ENCODE data around the gene HDHD2.
"Not testable (repeated sequence)": the region's sequence is repeated elsewhere in the genome, so short reads cannot be mapped to it uniquely, and the experiment has no call there.

The HDHD2 gene, protein sequence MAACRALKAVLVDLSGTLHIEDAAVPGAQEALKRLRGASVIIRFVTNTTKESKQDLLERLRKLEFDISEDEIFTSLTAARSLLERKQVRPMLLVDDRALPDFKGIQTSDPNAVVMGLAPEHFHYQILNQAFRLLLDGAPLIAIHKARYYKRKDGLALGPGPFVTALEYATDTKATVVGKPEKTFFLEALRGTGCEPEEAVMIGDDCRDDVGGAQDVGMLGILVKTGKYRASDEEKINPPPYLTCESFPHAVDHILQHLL

DNA sequence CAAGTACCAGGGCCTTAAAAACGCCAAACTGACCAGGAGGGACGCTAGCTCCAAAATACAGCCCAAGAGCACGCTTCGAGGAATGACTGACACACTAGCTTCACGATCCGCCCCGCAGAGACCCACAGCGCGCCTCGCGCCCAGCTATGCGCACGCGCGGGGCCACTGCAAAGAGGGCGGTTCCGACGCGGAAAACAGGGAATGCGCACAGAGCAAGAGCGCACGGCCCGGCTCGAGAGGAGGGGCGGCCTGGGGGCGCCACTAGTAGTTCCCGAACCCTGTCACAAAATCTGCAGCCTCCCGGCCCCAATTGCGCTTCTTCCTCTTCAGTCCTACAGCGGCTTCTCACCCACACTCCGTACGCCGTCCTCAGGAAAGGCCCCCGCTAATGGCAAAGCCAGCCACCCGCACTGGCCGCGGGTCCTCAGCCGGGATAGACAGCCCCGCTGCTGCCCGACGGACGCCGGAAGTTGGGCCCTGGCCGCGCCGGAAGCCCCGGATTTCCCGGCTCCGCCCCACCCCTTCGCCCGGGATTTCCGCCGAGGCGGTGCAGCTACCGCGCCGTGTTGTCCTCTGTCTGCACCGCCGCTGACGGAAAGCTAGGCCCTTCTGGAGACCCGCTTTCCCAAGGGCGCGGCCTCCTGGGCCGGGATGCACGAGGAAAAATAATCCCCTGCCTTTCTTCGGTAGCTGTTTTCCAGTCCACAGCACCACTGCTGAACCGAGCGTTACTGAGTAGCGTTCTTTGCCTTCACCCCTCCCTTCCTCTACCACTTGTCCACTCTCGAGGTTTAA, at the start of gene HDHD2:
HDHD2 (minus strand) TSS at position 472 of the 795 bp plus-strand sequence. CDS start 14,061 bp downstream, outside the sequence.
- H2AFZ ChIP-seq (ENCODE audit: low read length): peak within 1 kb of the TSS; percentile 99
- H4K20me1 ChIP-seq (ENCODE audit: insufficient read depth, low read length): no peaks in the 10 kb centered on the region
- H3K4me1 ChIP-seq (ENCODE audit: low read length): 0 out of 2 replicates have a peak, but pooled peaks cover 4% of the 10 kb centered on the region
- H3K9ac ChIP-seq (ENCODE audit: low read length): peak within 1 kb of the TSS; percentile 81
- no peaks in the 10 kb centered on the region for H3K27me3 ChIP-seq (replicated peaks; ENCODE audit: insufficient read depth, low read length)
- H3K9me2 ChIP-seq (replicated peaks; ENCODE audit: insufficient read depth, low read length): no peaks in the 10 kb centered on the region
- H3K36me3 ChIP-seq (replicated peaks; ENCODE audit: insufficient read depth, low read length): no peaks in the 10 kb centered on the region; the same call in 1 of the 2 replicates
- peak within 1 kb of the TSS; percentile 65; the same call in 1 of the 2 replicates for H3K27ac ChIP-seq (ENCODE audit: low read length)
- H3F3A ChIP-seq (ENCODE audit: insufficient read depth, low read length): no peaks in the 10 kb centered on the region
- peak; percentile 80 for DNase-seq
- H3K4me2 ChIP-seq (ENCODE audit: low read depth, low read length): peak within 1 kb of the TSS; percentile 96
- no peaks in the 10 kb centered on the region for H3K9me3 ChIP-seq (replicated peaks; ENCODE audit: insufficient read depth, low read length)
- H3K4me3 ChIP-seq (ENCODE audit: low read length): peak within 1 kb of the TSS; percentile 95
- H3K79me2 ChIP-seq (ENCODE audit: low read length): peaks cover 45% of the 10 kb centered on the region
- TF ChIP-seq, protein P1, sequence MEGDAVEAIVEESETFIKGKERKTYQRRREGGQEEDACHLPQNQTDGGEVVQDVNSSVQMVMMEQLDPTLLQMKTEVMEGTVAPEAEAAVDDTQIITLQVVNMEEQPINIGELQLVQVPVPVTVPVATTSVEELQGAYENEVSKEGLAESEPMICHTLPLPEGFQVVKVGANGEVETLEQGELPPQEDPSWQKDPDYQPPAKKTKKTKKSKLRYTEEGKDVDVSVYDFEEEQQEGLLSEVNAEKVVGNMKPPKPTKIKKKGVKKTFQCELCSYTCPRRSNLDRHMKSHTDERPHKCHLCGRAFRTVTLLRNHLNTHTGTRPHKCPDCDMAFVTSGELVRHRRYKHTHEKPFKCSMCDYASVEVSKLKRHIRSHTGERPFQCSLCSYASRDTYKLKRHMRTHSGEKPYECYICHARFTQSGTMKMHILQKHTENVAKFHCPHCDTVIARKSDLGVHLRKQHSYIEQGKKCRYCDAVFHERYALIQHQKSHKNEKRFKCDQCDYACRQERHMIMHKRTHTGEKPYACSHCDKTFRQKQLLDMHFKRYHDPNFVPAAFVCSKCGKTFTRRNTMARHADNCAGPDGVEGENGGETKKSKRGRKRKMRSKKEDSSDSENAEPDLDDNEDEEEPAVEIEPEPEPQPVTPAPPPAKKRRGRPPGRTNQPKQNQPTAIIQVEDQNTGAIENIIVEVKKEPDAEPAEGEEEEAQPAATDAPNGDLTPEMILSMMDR (IDR thresholded peaks at IDR 0.05; ENCODE audit: low read length): no peak
- TF ChIP-seq EZH2phosphoT487 (IDR thresholded peaks at IDR 0.05; ENCODE audit: low read length) (no peak), EZH2 (optimal IDR thresholded peaks at IDR 0.05; ENCODE audit: low read depth, low read length) (no peak)

DNA sequence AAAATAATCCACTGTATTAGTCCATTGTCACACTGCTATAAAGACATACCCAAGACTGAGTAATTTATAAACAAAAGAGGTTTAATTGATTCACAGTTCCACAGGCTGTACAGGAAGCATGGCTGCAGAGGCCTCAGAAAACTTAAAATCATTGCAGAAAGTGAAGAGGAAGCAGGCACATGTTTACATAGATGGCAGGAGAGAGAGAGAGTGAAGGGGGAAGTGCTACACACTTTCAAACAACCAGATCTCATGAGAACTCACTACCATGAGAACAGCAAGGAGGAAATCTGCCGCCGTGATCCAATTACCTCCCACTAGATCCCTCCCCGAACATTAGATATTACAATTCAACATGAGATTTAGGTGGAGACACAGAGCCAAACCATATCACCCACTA, 45.7 kb upstream of the HDHD2 start:
- not testable (repeated sequence) for H2AFZ ChIP-seq (ENCODE audit: low read length); H3K9me3 ChIP-seq (replicated peaks; ENCODE audit: insufficient read depth, low read length); H3K9me2 ChIP-seq (replicated peaks; ENCODE audit: insufficient read depth, low read length); H3K27ac ChIP-seq (ENCODE audit: low read length); H3K4me3 ChIP-seq (ENCODE audit: low read length); H3K27me3 ChIP-seq (replicated peaks; ENCODE audit: insufficient read depth, low read length); H3K79me2 ChIP-seq (ENCODE audit: low read length); H3F3A ChIP-seq (ENCODE audit: insufficient read depth, low read length); H3K9ac ChIP-seq (ENCODE audit: low read length); H4K20me1 ChIP-seq (ENCODE audit: insufficient read depth, low read length); DNase-seq; H3K4me2 ChIP-seq (ENCODE audit: low read depth, low read length); H3K36me3 ChIP-seq (replicated peaks; ENCODE audit: insufficient read depth, low read length); H3K4me1 ChIP-seq (ENCODE audit: low read length)

DNA sequence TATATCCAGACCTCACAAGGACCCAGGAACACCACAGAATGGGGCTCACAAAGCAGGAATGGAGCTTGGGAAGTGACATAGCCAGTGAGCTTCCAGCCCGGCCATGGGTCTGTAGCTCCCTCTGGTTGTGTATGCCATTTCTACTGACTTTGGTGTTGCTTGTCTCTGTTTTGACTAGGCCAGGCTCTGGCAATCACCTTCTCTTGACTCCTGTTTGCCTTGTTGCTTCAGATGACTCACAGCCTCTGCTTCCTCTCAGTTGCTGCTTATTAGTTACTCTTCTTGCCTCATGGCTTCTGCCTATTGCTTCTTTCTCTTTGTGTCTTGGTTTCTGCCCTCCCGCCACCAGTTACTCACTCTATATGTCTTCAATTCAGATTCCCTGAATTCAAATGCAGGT, 41.7 kb upstream of the HDHD2 start:
- Histone ChIP-seq H2AFZ (ENCODE audit: low read length) (no peak overlapping the region), H3K36me3 (replicated peaks; ENCODE audit: insufficient read depth, low read length) (no peaks in the 10 kb centered on the region), H3K4me3 (ENCODE audit: low read length) (no peak overlapping the region), H3K27me3 (replicated peaks; ENCODE audit: insufficient read depth, low read length) (no peaks in the 10 kb centered on the region), H3K9me3 (replicated peaks; ENCODE audit: insufficient read depth, low read length) (no peaks in the 10 kb centered on the region), H3F3A (ENCODE audit: insufficient read depth, low read length) (no peaks in the 10 kb centered on the region), H3K9ac (ENCODE audit: low read length) (no peak overlapping the region), H3K27ac (ENCODE audit: low read length) (no peak overlapping the region), H3K4me1 (ENCODE audit: low read length) (no peaks in the 10 kb centered on the region), H3K9me2 (replicated peaks; ENCODE audit: insufficient read depth, low read length) (no peaks in the 10 kb centered on the region), H3K79me2 (ENCODE audit: low read length) (no peaks in the 10 kb centered on the region), H3K4me2 (ENCODE audit: low read depth, low read length) (no peak overlapping the region), H4K20me1 (ENCODE audit: insufficient read depth, low read length) (no peaks in the 10 kb centered on the region)
- no peak for DNase-seq
- no peak for TF ChIP-seq EZH2phosphoT487 (IDR thresholded peaks at IDR 0.05; ENCODE audit: low read length)

DNA sequence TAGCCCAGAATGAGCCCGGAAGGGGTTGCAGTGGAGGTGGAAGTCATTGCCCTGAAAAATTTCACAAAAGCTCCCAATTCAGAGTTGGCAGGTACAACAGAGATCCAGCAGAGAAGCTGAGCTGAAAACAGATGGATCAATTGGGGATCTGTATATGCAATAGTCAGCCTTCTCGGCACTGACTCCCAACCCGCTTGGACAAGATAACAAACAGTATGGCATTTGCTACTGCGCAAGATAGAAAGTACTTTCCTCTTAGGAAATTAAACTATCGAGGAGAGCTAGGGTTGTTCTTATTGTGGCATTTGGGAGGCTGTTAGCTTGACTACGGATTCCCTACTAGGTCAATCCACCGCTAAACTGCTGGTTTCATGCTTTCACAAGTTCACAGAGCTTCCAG, 37.4 kb upstream of the HDHD2 start:
- H3K4me1 ChIP-seq (ENCODE audit: low read length): no peaks in the 10 kb centered on the region
- no peak overlapping the region for H3K4me3 ChIP-seq (ENCODE audit: low read length)
- no peak for DNase-seq
- no peaks in the 10 kb centered on the region for H4K20me1 ChIP-seq (ENCODE audit: insufficient read depth, low read length)
- H3K36me3 ChIP-seq (replicated peaks; ENCODE audit: insufficient read depth, low read length): no peaks in the 10 kb centered on the region
- H3K9me2 ChIP-seq (replicated peaks; ENCODE audit: insufficient read depth, low read length): no peaks in the 10 kb centered on the region
- no peaks in the 10 kb centered on the region for H3F3A ChIP-seq (ENCODE audit: insufficient read depth, low read length)
- no peaks in the 10 kb centered on the region for H3K27me3 ChIP-seq (replicated peaks; ENCODE audit: insufficient read depth, low read length)
- H3K79me2 ChIP-seq (ENCODE audit: low read length): no peaks in the 10 kb centered on the region
- no peaks in the 10 kb centered on the region for H3K9me3 ChIP-seq (replicated peaks; ENCODE audit: insufficient read depth, low read length)
- H3K9ac ChIP-seq (ENCODE audit: low read length): no peak overlapping the region
- no peak for TF ChIP-seq EZH2 (optimal IDR thresholded peaks at IDR 0.05; ENCODE audit: low read depth, low read length)
- TF ChIP-seq EZH2phosphoT487 (IDR thresholded peaks at IDR 0.05; ENCODE audit: low read length): no peak
- TF ChIP-seq, protein P1 (IDR thresholded peaks at IDR 0.05; ENCODE audit: low read length): no peak
- no peak overlapping the region for H2AFZ ChIP-seq (ENCODE audit: low read length)
- H3K27ac ChIP-seq (ENCODE audit: low read length): no peak overlapping the region
- H3K4me2 ChIP-seq (ENCODE audit: low read depth, low read length): no peak overlapping the region

Measured in MM.1S (cell line).